ENCODE results near the gene JMJD6. TPM values are rescaled to one million over a fixed set of nuclear protein-coding genes. Genes with fewer than 3 reads are reported as not detected.
A peak's percentile ranks its signal among the peaks of the same experiment; 100 is the strongest.
"Not testable (repeated sequence)": the region's sequence is repeated elsewhere in the genome, so short reads cannot be mapped to it uniquely, and the experiment has no call there.

JMJD6 gene
- total RNA-seq, 1 donor from 2014 or later: 39.0 TPM

DNA sequence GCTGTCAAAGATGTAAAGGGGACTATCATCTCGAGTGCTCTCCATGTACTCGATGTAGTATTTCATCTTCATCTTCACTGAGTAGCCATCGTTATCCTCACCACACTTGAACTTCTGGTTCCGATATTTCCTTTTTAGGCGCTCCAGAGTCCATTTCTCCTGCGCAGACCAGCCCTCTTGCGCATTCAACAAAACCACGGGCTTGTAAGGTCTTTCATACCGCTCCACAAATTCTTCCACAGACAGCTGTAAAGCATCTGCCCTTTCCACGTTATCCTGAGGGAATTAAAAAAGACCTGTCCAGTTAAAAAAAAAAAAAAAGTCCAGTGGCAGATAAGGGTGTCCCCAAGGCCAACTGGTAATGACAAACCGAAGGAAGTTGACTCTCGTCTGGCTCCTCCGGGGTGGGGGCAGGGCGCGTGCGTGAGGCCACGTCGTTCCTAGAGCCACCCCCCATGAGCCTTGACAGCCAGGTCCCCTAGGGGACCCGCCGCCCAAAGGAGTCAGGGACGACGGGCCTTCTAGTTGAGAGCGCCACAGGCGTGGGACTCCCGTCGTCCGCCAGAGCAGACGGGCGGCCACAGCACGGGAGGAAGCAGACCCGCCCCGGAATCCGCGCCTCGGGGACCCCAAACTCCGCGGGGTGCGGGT, 701 bp downstream of the JMJD6 start:
- Mint-ChIP-seq H3K4me3 (ENCODE audit: unreplicated experiment) (peak overlapping the region; percentile 94), H3K27ac (ENCODE audit: unreplicated experiment) (peak overlapping the region; percentile 88), H3K36me3 (ENCODE audit: unreplicated experiment) (no peaks in the 10 kb centered on the region), H3K9me3 (ENCODE audit: unreplicated experiment) (peaks cover 6% of the 10 kb centered on the region), H3K4me1 (ENCODE audit: low read depth, unreplicated experiment) (peaks cover 5% of the 10 kb centered on the region), H3K27me3 (ENCODE audit: unreplicated experiment) (no peaks in the 10 kb centered on the region)
- TF ChIP-seq, protein P1, sequence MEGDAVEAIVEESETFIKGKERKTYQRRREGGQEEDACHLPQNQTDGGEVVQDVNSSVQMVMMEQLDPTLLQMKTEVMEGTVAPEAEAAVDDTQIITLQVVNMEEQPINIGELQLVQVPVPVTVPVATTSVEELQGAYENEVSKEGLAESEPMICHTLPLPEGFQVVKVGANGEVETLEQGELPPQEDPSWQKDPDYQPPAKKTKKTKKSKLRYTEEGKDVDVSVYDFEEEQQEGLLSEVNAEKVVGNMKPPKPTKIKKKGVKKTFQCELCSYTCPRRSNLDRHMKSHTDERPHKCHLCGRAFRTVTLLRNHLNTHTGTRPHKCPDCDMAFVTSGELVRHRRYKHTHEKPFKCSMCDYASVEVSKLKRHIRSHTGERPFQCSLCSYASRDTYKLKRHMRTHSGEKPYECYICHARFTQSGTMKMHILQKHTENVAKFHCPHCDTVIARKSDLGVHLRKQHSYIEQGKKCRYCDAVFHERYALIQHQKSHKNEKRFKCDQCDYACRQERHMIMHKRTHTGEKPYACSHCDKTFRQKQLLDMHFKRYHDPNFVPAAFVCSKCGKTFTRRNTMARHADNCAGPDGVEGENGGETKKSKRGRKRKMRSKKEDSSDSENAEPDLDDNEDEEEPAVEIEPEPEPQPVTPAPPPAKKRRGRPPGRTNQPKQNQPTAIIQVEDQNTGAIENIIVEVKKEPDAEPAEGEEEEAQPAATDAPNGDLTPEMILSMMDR (IDR thresholded peaks at IDR 0.05; ENCODE audit: partially characterized antibody, unreplicated experiment): no peak
- DNase-seq: peak; percentile 39

DNA sequence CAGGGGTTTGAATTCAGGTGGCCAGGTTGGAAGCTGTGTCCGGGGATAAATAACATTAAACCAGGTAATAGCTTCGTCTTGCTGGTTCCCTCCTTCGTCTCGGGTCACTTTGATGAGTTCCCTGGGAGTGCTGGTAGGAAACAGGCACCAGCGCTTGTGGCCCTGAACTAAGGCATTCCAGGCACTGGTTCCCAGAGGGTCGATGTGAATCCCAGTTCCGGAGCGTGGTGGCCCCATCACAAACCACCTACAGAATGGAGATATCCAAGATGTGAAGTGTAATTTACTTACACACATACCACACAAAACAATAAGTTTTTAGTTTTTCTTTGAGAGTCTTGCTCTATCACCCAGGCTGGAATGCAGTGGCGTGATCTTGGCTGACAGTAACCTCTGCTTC, 2.6 kb downstream of the JMJD6 start:
- no peak overlapping the region for H3K4me3 Mint-ChIP-seq (ENCODE audit: unreplicated experiment)
- no peaks in the 10 kb centered on the region for H3K27me3 Mint-ChIP-seq (ENCODE audit: unreplicated experiment)
- H3K36me3 Mint-ChIP-seq (ENCODE audit: unreplicated experiment): no peaks in the 10 kb centered on the region
- H3K27ac Mint-ChIP-seq (ENCODE audit: unreplicated experiment): no peak overlapping the region
- peaks cover 6% of the 10 kb centered on the region for H3K9me3 Mint-ChIP-seq (ENCODE audit: unreplicated experiment)
- H3K4me1 Mint-ChIP-seq (ENCODE audit: low read depth, unreplicated experiment): peaks cover 5% of the 10 kb centered on the region
- no peak for DNase-seq
- TF ChIP-seq, protein P1 (IDR thresholded peaks at IDR 0.05; ENCODE audit: partially characterized antibody, unreplicated experiment): no peak

DNA sequence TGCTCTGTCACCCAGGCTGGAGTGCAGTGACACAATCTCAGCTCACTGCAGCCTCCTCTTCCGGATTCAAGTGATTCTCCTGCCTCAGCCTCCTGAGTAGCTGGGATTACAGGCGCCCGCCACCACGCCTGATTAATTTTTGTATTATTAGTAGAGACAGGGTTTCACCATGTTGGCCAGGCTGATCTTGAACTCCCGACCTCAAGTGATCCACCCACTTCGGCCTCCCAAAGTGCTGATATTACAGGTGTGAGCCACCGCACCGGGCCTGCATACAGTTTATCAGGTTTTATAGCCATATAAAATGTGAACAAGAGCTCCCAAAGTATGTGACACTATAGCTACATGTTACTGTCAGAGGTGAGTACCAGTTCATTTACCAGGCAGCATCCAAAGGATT, 3.4 kb downstream of the JMJD6 start:
- not testable (repeated sequence) for H3K4me1 Mint-ChIP-seq (ENCODE audit: low read depth, unreplicated experiment); H3K27me3 Mint-ChIP-seq (ENCODE audit: unreplicated experiment); H3K4me3 Mint-ChIP-seq (ENCODE audit: unreplicated experiment); H3K36me3 Mint-ChIP-seq (ENCODE audit: unreplicated experiment); DNase-seq; H3K27ac Mint-ChIP-seq (ENCODE audit: unreplicated experiment); H3K9me3 Mint-ChIP-seq (ENCODE audit: unreplicated experiment)

DNA sequence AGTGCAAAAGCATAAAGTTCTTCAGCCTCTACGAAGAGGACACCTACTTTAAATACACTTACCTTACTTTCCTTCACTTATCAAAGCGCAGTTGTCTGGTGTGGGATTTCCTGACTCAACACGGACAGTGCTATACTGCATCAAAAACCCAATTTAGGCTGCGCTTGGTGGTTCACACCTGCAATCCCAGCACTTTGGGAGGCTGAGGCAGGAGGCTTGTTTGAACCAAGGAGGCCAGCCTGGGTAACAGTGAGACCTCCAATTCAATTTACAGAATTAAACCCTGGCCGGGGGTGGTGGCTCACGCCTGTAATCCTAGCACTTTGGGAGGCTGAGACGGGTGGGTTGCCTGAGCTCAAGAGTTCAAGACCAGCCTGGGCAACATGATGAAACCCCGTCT, 4.1 kb downstream of the JMJD6 start:
- Mint-ChIP-seq H3K9me3 (ENCODE audit: unreplicated experiment) (peaks cover 2% of the 10 kb centered on the region), H3K36me3 (ENCODE audit: unreplicated experiment) (no peaks in the 10 kb centered on the region), H3K27me3 (ENCODE audit: unreplicated experiment) (no peaks in the 10 kb centered on the region), H3K27ac (ENCODE audit: unreplicated experiment) (no peak overlapping the region), H3K4me1 (ENCODE audit: low read depth, unreplicated experiment) (peaks cover 5% of the 10 kb centered on the region), H3K4me3 (ENCODE audit: unreplicated experiment) (no peak overlapping the region)
- TF ChIP-seq, protein P1 (IDR thresholded peaks at IDR 0.05; ENCODE audit: partially characterized antibody, unreplicated experiment): no peak
- no peak for DNase-seq

DNA sequence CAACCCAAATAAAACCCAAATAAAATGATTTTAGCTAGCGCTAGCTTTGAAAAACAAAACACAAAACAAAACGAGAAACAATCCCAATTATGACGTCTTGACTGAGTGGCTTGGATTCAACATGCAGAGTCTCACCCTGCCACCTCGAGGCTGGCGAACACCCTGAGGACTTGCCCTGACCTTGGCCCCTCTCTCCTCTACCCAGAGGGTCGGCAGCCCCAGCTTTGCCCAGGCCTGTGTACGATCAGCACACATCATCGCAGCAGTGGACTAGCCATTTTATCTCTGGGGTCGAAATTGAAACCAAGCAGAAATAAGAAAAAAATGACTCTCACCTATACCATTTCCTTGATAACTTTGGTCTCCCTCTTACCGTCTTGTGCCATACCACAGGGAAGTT, 4.9 kb downstream of the JMJD6 start:
- TF ChIP-seq, protein P1 (IDR thresholded peaks at IDR 0.05; ENCODE audit: partially characterized antibody, unreplicated experiment): no peak
- peaks cover 5% of the 10 kb centered on the region for H3K4me1 Mint-ChIP-seq (ENCODE audit: low read depth, unreplicated experiment)
- no peak overlapping the region for H3K27ac Mint-ChIP-seq (ENCODE audit: unreplicated experiment)
- H3K36me3 Mint-ChIP-seq (ENCODE audit: unreplicated experiment): no peaks in the 10 kb centered on the region
- H3K27me3 Mint-ChIP-seq (ENCODE audit: unreplicated experiment): no peaks in the 10 kb centered on the region
- no peak overlapping the region for H3K4me3 Mint-ChIP-seq (ENCODE audit: unreplicated experiment)
- no peak for DNase-seq
- no peaks in the 10 kb centered on the region for H3K9me3 Mint-ChIP-seq (ENCODE audit: unreplicated experiment)
